Activated effector memory CD4-positive, alpha-beta T cell treated with anti-CD3 and anti-CD28 coated beads, Interleukin-2, amount 50 U/mL, for 16 hours (primary cell): Measurements from ENCODE around the gene CNNM2.

Source experiments
- DNase-seq: peaks from one replicate; pipeline ENCODE4 v3.0.0-alpha.2; 2020

Gene CNNM2

DNA sequence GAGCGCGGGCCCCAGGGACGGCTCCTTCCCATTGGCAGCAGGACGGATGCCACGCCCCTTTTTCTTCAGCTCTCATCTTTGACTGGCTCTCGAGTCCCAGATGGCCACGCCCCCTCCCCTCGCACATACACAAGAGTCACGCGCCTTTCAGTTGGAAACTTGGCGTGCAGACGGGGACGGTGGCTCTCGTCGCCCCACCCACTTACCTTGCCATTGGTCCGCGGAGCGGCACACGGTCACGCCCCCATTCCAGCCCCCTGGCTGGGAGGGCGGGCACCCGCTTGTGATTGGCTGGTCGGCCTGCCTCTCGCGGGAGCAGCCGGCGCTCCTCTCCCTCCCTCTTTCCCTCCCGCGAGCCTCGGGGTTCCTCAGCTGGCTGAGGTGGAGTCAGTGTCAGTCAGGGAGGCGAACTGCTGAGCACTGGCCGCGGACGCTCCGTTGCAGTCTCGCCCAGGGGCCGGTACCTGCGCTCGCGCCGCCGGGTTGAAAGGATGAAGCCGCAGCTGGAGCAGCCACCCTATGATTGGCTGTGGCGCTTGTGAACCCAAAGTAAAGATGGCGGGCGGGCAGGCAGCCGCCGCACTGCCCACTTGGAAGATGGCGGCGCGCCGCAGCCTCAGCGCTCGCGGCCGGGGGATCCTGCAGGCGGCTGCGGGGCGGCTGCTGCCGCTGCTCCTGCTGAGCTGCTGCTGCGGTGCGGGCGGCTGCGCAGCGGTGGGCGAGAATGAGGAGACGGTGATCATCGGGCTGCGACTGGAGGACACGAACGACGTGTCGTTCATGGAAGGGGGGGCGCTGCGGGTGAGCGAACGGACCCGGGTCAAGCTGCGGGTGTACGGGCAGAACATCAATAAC is at the start of gene CNNM2:
TSS of gene CNNM2 (plus strand) at position 333 of the 855 bp plus-strand sequence. CDS start at position 520, 187 bp downstream.
- peak; percentile 100 for DNase-seq

DNA sequence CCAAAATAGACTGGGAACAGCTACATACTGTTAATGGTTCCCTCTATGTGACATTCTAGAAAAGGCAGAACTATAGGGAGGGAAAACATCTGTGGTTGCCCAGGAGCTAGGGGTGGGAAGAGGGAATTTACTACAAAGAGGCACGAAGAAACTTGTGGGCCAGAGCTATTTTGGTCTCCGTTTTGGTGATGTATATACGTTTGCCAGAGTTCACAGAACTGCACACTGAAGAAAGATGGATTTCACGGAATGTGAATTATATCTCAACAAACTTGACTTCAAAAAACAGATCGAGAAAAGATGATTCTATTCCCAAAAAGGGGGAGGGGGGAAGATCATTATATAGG is 49.2 kb upstream of the CNNM2 start:
- DNase-seq = no peak

DNA sequence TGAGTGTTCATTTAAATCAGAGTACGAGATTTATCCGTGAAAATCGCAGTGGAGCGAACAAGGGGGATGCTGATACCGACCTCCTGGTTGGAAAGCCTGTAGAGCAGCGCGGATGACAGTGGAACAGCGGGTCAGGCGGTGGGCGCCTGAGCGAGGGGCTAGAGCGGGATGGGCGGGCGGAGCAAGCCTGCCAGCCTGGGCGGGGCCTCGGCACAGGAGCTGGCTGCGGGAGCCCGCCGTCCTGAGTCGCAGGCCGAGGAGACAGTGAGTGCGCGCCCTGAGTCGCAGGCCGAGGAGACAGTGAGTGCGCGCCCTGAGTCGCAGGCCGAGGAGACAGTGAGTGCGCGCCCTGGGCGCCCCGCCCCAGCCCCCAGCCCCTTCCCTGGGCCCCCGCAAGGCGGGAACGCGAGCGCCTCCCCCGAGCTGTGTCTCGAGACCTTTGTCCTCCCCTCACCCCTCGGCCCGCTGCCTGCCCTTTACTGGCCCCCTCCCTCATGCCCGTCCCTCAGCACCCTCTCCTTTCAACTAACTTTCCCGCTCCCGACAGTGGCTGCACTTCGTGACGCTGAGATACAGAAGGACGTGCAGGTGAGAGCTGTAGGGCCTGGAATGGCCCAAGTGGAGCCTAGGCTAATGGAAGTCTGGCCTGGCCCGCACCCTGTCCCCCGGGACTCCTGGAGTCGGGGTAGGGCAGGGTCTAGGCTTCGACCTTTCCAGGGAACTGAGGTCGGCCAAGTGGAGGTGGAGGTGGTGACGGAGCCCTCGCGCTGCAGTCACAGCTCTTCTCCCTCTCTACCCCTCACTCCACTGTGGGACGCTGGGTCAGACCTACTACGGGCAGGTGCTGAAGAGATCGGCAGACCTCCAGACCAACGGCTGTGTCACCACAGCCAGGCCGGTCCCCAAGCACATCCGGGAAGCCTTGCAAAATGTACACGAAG is 48.6 kb upstream of the CNNM2 start, which contains the start of gene AS3MT:
TSS of gene AS3MT (plus strand) at position 213 of the 941 bp plus-strand sequence. CDS start at position 336, 123 bp downstream.
- no peak for DNase-seq

DNA sequence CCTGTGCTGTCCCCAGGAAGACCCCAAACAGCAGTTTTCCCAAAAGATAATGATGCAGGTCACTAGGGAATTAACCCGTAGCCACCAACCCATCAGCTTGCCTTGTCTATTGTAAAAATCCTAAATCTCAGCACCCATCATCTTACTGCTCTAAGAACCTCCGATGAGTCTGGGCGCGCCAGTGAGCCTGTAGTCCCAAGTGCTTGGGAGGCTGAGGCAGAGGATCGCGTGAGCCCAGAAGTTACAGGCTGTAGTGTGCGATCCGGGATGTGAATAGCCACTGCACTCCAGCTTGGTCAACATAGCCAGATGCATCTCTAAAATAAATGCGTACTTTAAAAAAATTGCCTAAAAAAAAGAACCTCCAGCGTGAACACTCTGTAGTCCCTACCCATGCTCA is 47.9 kb upstream of the CNNM2 start:
- no peak for DNase-seq

DNA sequence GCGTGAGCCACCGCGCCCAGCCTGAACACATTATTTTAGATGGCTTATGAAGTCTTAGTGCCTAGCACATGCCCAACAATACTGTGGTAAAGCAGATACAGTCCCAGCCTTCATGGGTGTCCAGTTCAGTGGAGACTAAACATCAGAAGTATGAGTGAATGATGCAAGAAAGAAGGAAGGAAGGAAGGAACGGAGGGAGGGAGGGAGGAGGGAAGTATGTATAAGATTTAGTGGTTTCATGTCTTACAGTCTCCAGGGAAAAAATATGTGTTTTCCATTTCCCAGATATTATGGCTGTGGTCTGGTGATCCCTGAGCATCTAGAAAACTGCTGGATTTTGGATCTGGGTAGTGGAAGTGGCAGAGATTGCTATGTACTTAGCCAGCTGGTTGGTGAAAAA is 45.9 kb upstream of the CNNM2 start:
- DNase-seq = no peak

DNA sequence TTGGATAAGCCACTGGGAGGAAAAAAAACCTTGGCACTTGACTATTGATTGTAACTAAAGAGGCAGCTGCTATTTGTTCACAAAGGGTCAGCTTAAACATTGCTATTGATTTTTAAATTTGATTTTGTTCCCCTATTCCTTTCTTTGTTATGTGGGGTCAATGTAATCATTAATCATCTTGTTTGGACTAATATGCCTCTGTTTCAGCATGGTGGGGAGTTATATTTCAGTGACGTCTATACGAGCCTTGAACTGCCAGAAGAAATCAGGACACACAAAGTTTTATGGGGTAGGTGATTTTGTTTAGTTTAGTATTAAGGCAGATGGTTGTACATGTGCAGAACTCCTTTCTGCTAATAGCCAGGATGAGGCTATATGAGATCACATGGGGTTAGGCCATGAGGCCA is 41.3 kb upstream of the CNNM2 start:
- no peak for DNase-seq

DNA sequence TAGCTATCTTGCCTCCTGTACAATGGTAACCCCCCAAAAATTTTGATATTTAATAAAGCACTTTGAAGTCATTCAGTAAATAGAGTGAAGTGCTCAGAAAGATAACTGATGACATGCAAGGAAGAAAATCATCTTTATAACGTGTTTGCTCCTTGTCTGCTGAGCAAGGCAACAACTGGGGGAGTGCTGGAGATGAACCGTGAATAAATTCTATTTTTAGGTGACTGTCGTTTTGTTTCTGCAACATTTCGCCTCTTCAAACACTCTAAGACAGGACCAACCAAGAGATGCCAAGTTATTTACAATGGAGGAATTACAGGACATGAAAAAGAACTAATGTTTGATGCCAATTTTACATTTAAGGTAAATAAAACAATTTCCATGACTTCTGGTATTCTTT is 39.5 kb upstream of the CNNM2 start:
- DNase-seq = no peak

DNA sequence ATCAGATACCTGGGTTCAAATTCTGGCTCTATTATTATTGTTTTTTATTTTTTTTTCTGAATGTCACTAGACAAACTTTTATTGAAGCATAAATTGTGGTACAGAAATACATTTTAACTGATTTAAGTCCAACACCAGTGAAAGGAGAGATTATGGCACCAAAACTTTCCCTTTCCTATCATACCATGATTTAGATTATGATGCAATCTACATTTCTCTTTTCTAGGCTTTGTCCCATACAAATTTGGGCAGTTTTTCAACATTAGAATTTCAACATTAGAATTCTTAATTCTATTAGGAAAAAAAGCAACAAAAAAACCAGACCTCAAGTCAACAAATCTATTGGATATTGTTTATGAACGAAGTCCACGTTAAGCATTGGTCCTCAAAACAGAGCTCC is 37.8 kb upstream of the CNNM2 start:
- no peak for DNase-seq

DNA sequence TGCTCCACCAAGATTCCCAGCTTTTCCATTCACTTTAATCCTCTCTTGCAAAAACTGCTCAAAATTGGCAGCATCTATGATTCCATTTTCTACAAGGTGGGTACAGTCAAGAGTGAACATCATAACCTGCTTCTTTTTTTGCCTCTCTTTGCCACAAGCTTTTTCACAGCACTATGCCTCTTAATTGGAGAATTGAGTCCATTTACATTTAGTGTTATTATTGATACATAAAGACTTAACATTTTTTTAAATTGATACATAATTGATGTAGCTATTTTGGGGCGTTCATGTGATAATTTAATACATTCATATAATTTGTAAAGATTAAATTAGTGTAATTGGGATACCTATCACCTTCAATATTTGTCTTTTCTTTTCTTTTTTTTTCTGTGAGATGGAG is 30.0 kb upstream of the CNNM2 start:
- no peak for DNase-seq

DNA sequence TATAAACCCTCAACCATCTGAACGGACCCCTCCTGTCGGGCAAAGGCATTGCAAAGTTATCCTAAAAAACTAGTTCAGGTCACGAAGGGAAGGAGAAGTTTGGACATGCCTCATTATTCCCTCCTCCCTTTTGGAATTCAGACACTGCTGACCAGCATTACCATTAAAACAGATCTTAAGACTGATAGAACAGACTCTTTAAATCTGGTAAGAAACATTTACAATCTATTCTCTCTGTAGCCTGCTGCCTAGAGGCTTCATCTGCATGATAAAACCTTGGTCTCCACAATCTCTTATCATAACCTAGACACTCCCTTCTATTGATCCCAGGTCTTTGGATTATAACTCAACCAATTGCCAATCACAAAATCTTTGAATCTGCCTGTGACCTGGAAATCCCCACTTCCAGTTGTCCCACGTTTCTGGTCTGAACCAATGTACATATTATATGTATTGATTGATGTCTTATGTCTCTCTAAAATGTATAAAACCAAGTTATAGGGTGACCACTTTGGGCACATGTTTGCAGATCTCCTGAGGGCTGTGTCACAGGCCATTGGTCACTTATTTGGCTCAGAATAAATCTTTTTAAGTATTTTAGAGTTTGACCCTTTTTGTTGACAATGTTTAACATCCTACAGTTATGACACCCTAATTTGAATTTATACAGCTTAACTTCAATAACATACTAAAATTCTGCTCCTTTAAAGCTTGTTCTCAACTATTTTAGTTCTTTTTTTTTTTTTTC is 23.5 kb upstream of the CNNM2 start:
- DNase-seq = no peak

DNA sequence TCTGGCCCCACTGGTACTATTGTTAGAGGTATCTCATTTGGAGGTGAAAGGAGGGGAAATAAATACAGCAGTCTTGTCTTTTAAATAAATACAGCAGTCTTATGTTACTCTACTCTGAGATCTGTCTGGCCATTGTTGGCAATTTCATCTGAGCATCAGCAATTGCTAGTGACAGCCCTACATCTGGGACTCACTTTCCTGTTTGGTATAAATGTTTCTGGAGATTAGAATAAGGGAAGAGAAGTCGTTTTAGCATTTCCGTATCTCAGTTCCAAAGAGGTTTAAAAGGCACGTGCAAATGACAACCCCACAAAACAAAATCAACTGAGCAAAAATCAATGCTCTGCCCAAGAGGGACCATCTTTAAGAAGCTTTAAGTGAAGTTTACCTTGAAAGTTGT is 18.1 kb upstream of the CNNM2 start:
- DNase-seq = no peak

DNA sequence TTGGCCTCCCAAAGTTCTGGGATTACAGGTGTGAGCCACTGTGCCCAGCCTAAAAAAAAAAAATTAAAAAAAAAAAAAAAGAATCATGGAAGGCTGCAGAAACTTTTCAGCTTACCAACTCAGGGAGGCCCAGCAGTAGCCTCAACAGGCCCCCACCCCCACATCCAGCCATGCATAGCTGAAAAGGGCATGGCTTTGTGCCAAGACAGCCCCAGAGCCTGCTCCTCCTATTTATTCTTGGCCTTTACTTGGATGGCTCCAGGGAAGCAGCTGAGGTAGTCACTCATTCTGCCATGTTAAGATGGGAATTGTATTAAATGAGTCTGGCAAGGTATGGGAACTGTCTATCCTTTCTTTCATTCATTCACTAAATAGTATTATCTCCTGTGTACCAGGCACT is 13.7 kb upstream of the CNNM2 start:
- DNase-seq = no peak

DNA sequence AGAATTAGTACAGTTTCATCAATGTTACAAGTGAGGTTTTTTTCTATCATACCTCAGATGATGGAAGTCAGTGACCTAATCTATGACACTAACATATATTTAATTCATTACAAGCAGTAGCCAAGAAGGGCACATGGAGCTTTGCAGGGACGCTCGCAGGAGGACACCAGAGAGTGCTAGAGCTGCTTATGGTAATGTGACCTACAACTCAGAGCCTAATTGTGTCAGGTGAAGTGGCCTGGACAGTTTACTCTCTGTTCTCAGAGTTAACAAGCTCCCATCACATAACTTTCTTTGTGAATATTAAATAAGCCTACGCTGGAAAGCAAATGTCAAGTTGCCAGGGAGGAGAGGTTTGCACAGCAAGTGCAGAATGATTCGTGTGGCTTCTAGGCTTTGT is 11.6 kb upstream of the CNNM2 start:
- DNase-seq = no peak

DNA sequence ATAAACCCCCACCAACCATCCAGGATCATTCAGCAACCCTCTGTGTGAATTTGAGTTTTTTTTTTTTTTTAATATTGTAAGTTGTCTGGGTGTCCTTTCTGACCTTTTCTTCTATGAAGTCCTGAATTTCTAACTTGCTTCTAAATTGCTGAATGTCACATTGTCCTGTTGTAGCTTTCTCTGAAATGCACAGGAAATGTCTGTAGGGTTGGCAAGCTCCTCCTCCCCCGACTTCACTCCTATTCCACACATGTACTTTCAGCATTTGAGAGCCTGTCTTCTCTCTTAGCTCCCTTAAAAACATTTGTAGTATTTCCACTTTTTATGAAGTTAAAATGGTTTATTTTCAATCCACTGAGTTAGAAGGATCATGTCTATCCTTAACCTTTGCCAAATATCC is 3.3 kb upstream of the CNNM2 start:
- no peak for DNase-seq

DNA sequence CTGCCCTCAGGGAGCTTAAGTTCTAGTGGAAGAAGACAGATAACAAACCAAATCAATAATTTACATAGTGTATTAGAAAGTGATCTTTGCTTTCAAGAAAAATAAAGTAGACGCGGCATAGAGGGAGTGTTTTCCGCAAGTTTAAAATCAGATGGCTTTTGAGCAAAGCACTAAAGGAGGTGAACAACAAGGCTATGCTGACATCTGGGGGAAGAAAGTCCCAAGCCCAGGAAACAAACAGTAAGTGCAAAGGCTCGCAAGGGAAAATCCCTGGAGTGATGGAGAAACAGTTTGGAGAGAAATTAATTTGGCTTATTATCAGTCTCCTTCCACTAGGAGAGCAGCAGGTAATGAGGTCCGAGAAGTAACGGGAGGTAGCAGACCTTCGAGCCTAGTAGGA is 1.9 kb upstream of the CNNM2 start:
- no peak for DNase-seq

DNA sequence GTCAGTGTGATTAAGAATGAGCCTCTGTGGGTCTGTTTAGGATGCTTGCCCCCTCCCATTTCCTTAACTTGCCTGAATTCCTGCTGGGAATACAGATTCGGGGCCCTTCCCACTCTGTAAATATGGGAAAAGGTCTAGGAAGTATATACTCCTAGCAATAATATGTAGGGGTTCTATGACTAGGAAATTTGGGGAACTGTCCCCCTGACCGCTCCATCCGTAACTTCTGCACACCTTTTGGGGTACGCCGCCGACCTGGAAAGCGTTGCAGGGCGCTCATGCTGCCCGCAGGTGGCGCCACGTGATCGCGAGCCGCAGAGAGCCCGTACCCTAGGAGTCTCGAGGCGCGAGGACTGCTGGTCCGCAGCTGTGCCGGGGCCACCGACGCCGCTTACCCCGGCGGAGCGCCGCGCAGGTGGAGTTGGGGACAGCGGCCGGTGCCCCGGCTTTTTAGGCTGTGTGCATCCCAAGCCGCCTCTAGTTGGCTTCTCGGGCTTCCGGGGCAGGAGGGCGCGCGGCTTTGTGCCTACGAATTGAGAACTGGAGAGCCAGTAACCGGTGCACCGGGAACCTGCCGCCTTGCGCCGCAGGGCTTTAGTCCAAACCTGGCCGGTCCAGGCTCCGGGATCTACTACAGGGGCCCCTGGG is 656 bp upstream of the CNNM2 start:
- peak; percentile 94 for DNase-seq

DNA sequence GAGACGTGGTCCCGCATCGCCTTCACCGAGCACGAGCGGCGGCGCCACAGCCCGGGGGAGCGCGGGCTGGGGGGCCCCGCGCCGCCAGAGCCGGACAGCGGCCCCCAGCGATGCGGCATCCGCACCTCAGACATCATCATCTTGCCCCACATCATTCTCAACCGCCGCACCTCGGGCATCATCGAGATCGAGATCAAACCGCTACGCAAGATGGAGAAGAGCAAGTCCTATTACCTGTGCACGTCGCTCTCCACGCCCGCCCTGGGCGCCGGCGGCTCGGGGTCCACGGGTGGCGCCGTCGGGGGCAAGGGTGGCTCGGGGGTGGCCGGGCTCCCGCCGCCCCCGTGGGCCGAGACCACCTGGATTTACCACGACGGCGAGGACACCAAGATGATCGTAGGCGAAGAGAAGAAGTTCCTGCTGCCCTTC is 737 bp downstream of the CNNM2 start:
- peak; percentile 79 for DNase-seq

DNA sequence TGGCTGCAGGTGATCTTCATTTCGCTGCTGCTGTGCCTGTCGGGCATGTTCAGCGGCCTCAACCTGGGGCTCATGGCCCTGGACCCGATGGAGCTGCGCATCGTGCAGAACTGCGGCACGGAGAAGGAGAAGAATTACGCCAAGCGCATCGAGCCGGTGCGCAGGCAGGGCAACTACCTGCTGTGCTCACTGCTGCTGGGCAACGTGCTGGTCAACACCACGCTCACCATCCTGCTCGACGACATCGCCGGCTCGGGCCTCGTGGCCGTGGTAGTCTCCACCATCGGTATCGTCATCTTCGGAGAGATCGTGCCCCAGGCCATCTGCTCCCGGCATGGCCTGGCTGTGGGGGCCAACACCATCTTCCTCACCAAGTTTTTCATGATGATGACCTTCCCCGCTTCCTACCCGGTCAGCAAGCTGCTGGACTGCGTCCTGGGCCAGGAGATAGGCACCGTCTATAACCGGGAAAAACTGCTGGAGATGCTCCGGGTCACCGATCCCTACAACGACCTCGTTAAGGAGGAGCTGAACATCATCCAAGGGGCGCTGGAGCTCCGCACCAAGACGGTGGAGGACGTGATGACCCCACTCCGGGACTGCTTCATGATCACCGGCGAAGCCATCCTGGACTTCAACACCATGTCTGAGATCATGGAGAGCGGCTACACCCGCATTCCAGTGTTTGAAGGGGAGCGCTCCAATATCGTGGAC is 1.3 kb downstream of the CNNM2 start:
- peak; percentile 66 for DNase-seq

DNA sequence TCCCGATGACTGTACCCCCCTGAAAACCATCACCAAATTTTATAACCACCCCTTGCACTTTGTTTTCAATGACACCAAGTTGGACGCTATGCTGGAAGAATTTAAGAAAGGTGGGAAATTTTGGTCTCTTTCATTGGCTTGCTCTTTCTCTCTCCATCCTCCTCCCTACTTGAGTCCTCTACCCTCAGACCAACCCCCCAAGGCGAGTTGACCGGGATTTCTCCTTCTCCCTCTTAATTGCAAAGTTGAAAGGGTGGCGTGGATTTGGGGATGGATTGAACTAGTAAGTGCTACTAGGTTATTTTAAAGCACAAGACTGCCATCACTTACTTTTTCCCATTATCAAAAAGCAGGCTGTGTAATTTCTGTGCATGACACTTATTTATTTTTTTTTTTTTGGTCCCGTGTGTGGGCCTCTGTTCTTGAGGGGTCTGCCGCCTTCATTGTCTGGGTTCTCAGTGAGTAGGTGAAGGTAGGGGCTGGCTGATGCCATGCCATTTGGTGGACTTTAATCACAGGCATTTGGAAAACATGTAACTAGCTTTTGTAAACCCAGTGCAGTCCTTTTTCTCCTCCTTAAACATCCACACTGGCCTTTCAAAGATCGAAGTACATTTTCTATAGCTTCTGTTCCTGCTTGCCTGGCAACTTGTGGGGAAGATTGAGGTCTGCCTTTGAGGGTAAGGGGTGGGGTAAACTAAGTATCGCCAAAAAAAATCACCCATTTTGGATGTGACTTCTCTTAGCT is 2.1 kb downstream of the CNNM2 start:
- DNase-seq = no peak

DNA sequence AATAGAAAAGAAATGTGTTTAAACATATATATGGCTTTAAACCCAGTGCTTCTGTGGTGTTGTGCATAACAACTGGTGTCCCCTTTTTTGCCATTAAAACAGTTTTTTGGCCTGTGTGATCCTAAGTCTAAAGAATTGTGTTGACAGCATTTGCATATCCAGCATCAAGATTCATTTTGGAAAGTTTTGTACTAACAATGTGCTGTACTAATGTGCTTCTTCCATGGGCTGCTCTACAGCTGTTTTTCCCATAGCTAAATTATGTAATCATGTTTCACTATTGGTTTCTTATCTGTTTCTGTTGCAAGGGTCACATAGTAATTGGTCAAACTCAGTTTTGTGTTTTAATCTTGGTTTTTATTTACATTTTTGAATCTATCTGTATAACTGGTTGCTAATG is 5.5 kb downstream of the CNNM2 start:
- no peak for DNase-seq

DNA sequence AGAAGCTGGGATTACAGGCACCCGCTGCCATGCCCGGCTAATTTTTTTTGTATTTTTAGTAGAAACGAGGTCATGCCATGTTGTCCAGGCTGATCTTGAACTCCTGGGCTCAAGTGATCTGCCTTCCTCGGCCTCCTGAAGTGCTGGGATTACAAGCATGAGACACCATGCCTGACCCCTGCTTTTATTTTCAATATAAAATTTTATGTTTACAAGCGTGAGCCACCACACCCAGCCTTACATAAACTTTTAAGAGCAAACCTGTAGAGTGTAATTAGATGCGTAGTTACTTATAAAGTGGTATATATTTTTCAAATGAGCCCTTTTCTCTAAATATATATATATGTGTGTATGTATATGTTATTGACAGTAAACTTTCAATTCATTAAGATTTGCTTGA is 8.7 kb downstream of the CNNM2 start:
- no peak for DNase-seq
